Neuron (in vitro differentiated cells): Measurements from ENCODE around the gene SBK1.

ENCODE experiments used
- H2AFZ ChIP-seq: one replicate; pipeline ENCODE4 v1.6.1; 2013; ENCODE audit warnings: low read depth, mild to moderate bottlenecking, inconsistent platforms, low read length, moderate library complexity
- H3K27me3 ChIP-seq: one replicate; pipeline ENCODE4 v1.6.1; 2013; ENCODE audit warnings: low read length; ENCODE audit not compliant: insufficient read depth
- H3K36me3 ChIP-seq: one replicate; pipeline ENCODE4 v1.6.1; 2013; ENCODE audit warnings: low read length; ENCODE audit not compliant: insufficient read depth
- H3K4me1 ChIP-seq: one replicate; pipeline ENCODE4 v1.6.1; 2013; ENCODE audit warnings: low read length; ENCODE audit not compliant: insufficient read depth
- H3K4me3 ChIP-seq: 2 replicates; pipeline ENCODE4 v1.5.1; 2013; ENCODE audit warnings: mild to moderate bottlenecking, low read length, moderate library complexity
- H3K9me3 ChIP-seq: one replicate; pipeline ENCODE4 v1.6.1; 2013; ENCODE audit warnings: low read length

Gene SBK1

GRCh38 chr16:28288114-28288513, 4.2 kb upstream of the SBK1 start:
- no peaks in the 10 kb centered on the region for H3K27me3 ChIP-seq
- H2AFZ ChIP-seq, result no peak overlapping the region
- no peaks in the 10 kb centered on the region for H3K9me3 ChIP-seq

GRCh38 chr16:28289048-28289447, 3.3 kb upstream of the SBK1 start:
- Histone ChIP-seq H3K4me1 (peaks cover 10% of the 10 kb centered on the region), H3K36me3 (no peaks in the 10 kb centered on the region), H3K27me3 (no peaks in the 10 kb centered on the region), H3K4me3 (no peak overlapping the region), H3K9me3 (no peaks in the 10 kb centered on the region), H2AFZ (no peak overlapping the region)

More at GRCh38 chr16:28288114-28288513, 4.2 kb upstream of the SBK1 start:
- Histone ChIP-seq H3K36me3 (no peaks in the 10 kb centered on the region), H3K4me3 (no peak overlapping the region), H3K4me1 (peaks cover 6% of the 10 kb centered on the region)

- Histone ChIP-seq H3K36me3 (peaks cover 8% of the 10 kb centered on the region), H2AFZ (no peak overlapping the region), H3K4me3 (no peak overlapping the region), H3K27me3 (no peaks in the 10 kb centered on the region), H3K9me3 (no peaks in the 10 kb centered on the region), H3K4me1 (peaks cover 21% of the 10 kb centered on the region)
These were observed 2.1 kb upstream of the SBK1 start for GRCh38 chr16:28289939-28290858.

GRCh38 chr16:28290859-28291254, 1.5 kb upstream of the SBK1 start:
- Histone ChIP-seq H3K9me3 (no peaks in the 10 kb centered on the region), H3K27me3 (no peaks in the 10 kb centered on the region), H3K4me3 (peak overlapping the region; percentile 33), H2AFZ (no peak overlapping the region), H3K4me1 (peaks cover 23% of the 10 kb centered on the region), H3K36me3 (peaks cover 10% of the 10 kb centered on the region)

GRCh38 chr16:28292731-28293600, 641 bp downstream of the SBK1 start:
- Histone ChIP-seq H3K9me3 (no peaks in the 10 kb centered on the region), H3K4me3 (peak overlapping the region; percentile 77), H2AFZ (peak overlapping the region; percentile 7), H3K27me3 (no peaks in the 10 kb centered on the region), H3K4me1 (peaks cover 23% of the 10 kb centered on the region), H3K36me3 (peaks cover 23% of the 10 kb centered on the region)

- peak overlapping the region; percentile 77 for H3K4me3 ChIP-seq
- H3K27me3 ChIP-seq, result no peaks in the 10 kb centered on the region
- H3K9me3 ChIP-seq, result no peaks in the 10 kb centered on the region
- peaks cover 23% of the 10 kb centered on the region for H3K4me1 ChIP-seq
- peak overlapping the region; percentile 7 for H2AFZ ChIP-seq
- H3K36me3 ChIP-seq, result peaks cover 29% of the 10 kb centered on the region
These were observed 1.3 kb downstream of the SBK1 start for GRCh38 chr16:28293601-28293960.

GRCh38 chr16:28294201-28294600, 1.9 kb downstream of the SBK1 start:
- peaks cover 23% of the 10 kb centered on the region for H3K4me1 ChIP-seq
- H3K27me3 ChIP-seq, result no peaks in the 10 kb centered on the region
- no peaks in the 10 kb centered on the region for H3K9me3 ChIP-seq
- H3K36me3 ChIP-seq, result peaks cover 32% of the 10 kb centered on the region
- peak overlapping the region; percentile 77 for H3K4me3 ChIP-seq
- no peak overlapping the region for H2AFZ ChIP-seq

GRCh38 chr16:28295276-28295675, 3.0 kb downstream of the SBK1 start:
- no peaks in the 10 kb centered on the region for H3K27me3 ChIP-seq
- peaks cover 43% of the 10 kb centered on the region for H3K36me3 ChIP-seq
- H3K9me3 ChIP-seq, result no peaks in the 10 kb centered on the region
- no peak overlapping the region for H3K4me3 ChIP-seq
- peaks cover 23% of the 10 kb centered on the region for H3K4me1 ChIP-seq
- no peak overlapping the region for H2AFZ ChIP-seq

GRCh38 chr16:28297308-28297707, 5.0 kb downstream of the SBK1 start:
- peaks cover 62% of the 10 kb centered on the region for H3K36me3 ChIP-seq

GRCh38 chr16:28297784-28298510, 5.6 kb downstream of the SBK1 start:
- H3K27me3 ChIP-seq, result no peaks in the 10 kb centered on the region

More at GRCh38 chr16:28297308-28297707, 5.0 kb downstream of the SBK1 start:
- Histone ChIP-seq H3K4me3 (no peak overlapping the region), H3K4me1 (peaks cover 17% of the 10 kb centered on the region), H3K9me3 (no peaks in the 10 kb centered on the region), H2AFZ (no peak overlapping the region), H3K27me3 (no peaks in the 10 kb centered on the region)

GRCh38 chr16:28298511-28298878, 6.2 kb downstream of the SBK1 start:
- no peaks in the 10 kb centered on the region for H3K9me3 ChIP-seq
- H3K36me3 ChIP-seq, result peaks cover 72% of the 10 kb centered on the region
- H3K27me3 ChIP-seq, result no peaks in the 10 kb centered on the region
- H3K4me3 ChIP-seq, result no peak overlapping the region
- no peak overlapping the region for H2AFZ ChIP-seq
- H3K4me1 ChIP-seq, result peaks cover 17% of the 10 kb centered on the region

More at GRCh38 chr16:28297784-28298510, 5.6 kb downstream of the SBK1 start:
- Histone ChIP-seq H3K9me3 (no peaks in the 10 kb centered on the region), H3K36me3 (peaks cover 68% of the 10 kb centered on the region), H2AFZ (no peak overlapping the region), H3K4me1 (peaks cover 17% of the 10 kb centered on the region), H3K4me3 (no peak overlapping the region)

- peaks cover under 1% of the 10 kb centered on the region for H3K4me1 ChIP-seq
- H3K9me3 ChIP-seq, result no peaks in the 10 kb centered on the region
- H3K36me3 ChIP-seq, result peaks cover 73% of the 10 kb centered on the region
- no peaks in the 10 kb centered on the region for H3K27me3 ChIP-seq
- no peak overlapping the region for H2AFZ ChIP-seq
- no peak overlapping the region for H3K4me3 ChIP-seq
These were observed 8.0 kb downstream of the SBK1 start for GRCh38 chr16:28300327-28300726.
